Cerebellar cortex (tissue), 1 donor: ENCODE results near the gene NRARP.
A peak's percentile ranks its signal among the peaks of the same experiment; 100 is the strongest.

Source experiments
- DNase-seq: peaks from one replicate; pipeline ENCODE4 v3.0.0-alpha.2; 2015; ENCODE audit warnings: low spot score

NRARP gene

DNA sequence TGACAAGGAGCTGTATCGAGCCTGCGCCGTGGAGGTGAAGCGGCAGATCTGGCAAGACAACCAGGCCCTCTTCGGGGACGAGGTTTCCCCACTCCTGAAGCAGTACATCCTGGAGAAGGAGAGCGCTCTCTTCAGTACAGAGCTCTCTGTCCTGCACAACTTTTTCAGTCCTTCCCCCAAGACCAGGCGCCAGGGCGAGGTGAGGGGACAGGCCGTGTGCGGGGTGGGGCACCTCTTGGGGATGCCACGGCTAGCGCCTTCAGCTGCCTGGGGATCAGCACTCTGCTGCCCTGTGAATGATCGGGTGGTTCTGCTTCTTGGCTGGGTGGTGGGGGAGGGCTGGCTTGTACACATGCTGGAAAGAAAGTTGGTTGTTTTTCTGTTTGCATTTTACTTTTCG is 45.2 kb downstream of the NRARP start:
- no peak for DNase-seq

DNA sequence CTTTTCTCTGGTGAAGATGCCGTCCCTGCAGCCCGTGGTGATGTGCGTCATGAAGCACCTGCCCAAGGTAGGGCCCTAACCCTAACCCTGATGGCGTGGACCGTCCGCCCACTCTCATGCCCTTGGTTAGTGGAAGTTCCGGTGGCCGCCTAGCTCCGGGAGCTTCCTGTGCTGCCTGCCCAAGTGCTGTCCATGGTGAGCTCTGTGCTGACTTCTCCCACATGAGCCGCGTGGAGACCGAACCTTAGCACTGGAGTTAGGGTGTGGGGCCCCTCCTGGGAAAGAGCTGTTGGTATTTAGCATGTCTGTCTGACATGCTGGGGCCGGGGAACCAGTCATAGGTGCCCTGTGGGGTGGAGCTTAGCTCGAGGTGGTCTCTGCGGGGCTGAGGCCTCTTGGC is 45.7 kb downstream of the NRARP start:
- DNase-seq: no peak

DNA sequence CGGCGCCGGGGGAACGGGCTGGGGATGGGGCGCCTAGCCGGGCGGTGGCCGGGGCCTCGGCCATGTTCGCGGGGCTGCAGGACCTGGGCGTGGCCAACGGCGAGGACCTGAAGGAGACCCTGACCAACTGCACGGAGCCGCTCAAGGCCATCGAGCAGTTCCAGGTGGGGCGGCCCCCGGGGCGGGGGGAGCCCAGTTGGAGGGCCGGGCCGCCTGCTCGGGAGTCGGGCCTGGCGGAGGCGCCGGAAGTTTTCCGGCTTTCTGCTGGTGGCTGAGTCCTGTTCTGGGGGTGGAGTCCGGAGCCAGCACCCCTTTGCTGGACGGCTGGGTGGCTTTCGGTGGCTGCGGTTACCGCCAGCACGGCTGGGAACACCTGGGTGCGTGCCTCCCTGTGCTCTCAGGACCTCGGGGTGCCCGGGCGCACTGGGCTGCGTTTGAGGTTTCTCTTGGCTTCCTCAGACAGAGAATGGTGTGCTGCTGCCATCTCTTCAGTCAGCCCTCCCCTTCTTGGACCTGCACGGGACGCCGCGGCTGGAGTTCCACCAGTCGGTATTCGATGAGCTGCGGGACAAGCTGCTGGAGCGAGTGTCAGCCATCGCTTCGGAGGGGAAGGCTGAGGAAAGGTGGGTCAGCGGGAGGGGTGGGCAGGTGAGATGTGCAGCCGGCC is 46.5 kb downstream of the NRARP start:
- no peak for DNase-seq

DNA sequence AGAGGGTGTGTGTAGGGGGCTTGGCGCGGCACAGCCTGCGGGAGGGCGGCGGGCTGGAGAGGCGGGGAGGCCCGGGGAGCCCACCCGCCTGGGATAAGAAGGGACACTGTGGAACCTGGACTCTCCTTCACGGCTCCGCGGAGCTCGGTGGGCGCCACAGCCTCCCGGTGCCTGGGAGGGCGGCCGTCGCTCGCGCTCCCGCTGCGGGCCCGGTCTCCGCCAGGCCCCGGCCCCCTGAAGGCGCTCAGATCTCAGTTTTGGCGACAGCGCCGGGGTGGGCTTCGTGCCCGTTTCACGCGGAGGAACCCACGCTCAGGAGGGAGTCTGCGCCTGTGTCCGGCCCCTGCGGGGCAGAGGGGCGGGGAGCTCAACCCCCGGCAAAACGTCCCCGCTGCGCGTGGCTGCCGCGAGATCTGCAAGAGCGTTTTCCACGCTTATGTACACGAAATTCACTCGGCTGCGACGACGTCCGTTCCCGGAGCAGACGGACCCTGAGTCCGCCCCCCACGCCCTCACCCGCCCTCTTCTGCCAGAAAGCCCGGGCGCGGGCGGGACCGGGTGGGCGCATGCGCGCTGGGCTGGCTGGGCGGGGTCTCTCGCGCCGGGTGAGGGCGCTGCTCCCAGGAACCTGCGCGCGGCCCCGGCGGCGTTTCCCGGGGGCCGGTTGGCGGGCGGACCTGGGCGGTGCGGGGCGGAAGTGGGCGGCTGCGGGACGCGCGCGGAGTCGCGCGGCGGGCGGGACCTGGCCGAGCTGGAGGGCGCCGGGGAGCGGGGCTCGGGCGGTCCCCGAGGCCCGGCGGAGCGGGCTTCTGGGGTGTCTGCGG is 47.2 kb downstream of the NRARP start, which contains the start of gene NELFB:
TSS of gene NELFB (plus strand) at position 704 of the 824 bp plus-strand sequence.
- DNase-seq: peak; percentile 83

DNA sequence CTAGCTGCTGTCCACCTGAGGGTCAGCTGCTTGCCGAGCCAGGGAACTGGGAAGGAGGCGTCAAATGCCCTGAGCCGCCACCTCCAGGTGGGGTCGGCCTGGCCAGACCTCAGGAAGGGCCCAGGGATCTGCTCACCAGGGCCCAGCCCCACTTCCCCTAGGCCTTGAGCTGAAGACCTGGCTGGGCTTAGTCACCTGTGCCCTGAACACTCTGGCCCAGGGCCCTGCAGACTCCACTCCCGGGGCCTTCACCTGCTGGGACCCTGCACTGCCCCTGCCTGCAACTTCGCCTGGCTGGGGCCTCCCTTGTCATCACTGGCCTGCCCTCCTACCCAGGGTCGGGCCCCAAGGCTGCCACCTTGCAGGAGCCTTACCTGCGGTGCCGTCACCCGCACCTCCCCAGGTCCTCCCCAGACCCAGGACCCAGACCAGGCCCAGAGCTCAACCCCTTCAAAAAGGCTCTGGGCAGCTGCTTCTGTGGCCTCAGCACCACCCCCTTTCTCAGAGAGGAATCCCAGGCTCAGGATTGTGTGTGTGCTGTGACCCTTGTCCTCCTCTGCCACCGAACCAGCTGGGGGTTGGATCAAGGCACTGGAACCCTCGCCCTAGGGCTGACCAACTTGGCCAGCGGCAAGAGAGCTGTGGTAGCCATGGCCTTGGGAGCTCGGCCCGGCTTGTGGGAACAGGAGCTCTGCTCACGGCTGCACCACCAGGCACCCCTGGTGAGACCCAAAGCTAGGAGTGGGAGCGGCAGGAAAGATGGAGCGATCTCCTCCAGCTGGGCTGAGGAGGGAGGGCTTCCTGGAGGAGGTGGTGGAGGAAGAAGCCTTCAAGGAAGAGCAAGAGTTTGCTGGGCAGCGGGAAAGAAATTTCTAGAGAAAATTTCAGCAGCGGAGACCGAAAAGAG is 48.1 kb downstream of the NRARP start:
- DNase-seq: no peak

DNA sequence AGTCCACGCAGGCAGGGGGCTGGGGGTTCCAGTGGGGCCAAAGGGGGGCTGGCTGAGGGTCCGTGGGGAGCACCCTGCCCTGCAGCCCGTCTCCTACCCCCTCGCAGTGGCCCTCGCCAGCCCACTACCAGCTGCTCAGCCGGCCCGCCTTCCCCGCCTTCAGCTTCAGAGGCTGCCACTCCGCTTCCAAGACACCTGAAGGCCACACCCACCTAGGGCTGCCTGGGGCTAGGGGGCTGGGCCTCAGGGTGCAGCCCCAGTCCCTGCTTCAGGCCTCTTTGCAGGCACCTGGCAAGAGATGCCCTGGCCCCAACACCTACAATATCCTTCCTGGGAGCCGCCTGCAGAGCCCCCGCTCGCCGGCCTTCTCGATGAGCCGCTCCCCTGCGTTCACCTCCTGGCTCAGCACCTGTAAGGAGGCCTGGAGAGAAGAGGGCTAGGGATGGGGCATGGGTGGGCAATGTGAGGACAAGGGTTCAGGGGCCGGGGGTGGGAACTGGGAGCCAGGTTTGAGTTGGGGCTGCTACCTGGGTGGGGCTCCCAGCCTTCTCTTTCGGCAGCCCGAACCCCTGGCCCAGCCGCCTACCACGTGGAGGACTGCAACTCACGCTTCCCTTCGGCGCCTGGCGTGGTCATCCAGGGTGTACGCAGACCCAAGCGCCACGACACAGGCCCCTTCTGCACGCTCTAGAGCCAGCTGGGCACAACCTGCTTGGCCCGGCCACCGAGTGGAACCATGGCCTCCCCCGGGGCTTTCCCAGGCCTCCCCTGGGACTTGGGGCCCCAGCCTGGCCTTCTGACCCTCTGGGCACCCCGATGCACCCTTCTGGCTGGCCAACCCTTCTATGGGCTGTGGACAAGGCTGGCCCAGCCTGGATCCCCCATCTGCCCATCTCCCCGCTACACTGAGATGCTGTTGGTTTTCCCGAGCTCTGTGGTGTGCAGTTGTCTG is 49.2 kb downstream of the NRARP start:
- DNase-seq: no peak

DNA sequence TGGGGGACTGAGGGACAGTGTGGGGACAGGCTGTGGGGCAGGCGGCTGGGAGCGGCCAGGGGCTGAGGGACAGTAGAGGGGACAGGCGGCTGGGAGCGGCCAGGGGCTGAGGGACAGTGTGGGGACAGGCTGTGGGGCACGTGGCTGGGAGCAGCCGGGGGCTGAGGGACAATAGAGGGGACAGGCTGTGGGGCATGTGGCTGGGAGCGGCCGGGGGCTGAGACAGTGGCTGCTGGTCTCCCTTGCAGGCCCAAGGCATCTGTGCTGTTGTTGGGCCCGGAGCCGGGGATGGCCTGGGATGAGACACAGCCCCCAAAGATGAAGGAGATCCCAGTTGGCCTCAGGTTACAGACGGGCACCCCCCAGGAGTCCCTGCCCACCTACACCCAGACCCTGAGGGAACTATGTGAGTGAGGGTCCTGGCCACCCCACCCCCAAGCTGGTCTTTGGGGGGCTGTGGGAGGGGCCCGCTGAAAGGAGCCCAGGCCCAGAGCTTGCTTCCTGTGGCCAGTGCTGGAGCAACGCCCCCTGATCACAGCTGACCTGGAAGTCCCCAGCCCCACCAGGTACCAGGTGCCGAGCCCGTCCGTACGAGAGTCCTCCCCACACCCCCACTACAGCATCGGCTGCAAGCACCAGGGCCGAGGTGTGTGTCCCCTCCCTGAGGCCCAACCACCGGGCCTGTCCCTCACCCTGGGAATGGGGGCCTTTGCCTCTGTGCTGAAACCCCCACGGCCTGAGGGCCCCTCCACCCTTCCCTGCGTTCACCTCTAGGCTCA is 50.4 kb downstream of the NRARP start:
- DNase-seq: no peak

DNA sequence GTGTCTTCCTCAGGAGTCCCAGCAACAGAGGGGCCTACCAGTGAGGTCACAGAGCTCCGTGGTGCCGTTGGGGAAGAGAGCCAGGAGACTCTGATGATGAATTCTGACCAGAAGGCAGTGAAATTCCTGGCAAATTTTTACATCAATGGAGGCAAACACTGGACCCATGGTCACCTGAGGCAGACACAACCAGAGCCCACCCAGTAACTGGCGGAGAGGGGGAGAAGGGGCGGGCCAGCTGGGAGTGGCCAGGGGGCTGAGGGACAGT is 50.9 kb downstream of the NRARP start, which contains the start of gene STPG3:
TSS of gene STPG3 (plus strand) at position 93 of the 268 bp plus-strand sequence. CDS start at position 94, 1 bp downstream.
- DNase-seq: no peak

DNA sequence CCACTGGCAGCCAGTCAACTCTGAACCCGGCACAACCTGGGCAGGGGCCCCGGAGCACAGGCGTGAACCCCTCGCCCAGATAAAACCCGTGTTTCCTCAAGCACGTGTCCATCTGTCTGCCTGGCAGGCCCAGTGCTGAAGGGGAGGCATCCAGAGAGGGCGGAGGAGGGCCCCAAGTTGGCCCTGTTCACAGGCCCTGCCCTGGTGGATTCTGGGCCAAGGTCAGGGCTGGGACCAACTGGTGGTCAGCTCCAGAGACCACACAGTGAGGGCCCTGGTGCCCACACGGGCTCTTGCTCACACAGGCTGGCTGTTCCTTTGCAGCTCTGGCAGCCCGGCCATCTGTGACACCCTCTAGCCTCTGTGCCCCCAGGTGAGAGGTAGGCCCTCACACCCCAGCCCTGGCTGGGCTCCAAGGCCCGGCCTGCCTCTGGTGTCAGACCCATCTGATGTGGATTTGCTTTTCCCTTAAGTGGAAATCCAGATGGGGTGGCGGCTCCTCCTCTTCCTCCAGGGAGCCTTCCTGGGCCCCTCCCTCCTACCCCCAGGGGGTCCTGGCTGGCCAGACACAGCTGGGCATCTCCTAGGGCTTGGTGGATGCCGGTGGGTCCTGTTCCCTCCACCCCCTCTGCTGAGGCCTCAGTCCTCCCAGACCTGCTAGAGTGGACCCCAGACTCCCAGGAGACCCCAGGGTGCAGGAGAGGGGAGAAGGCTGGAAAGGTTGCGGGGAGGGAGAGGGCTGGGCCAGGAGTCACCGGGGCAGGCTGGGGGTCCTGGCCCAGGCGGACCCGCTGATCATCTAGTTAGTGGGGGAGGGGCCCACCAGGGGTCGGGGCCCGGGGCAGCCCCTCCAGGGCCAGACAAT is 51.5 kb downstream of the NRARP start:
- DNase-seq: no peak
